Liver (tissue), 3 donors: ENCODE data around the gene SUGCT.

Experiments
- SP1 ChIP-seq: IDR thresholded peaks from 2 replicates; pipeline ENCODE4 v1.6.1; 2018; ENCODE audit warnings: antibody characterized with exemption, mild to moderate bottlenecking
- TAF1 ChIP-seq: conservative IDR thresholded peaks from 2 replicates; pipeline ENCODE4 v1.6.1; 2016; ENCODE audit warnings: antibody characterized with exemption, mild to moderate bottlenecking
- TF ChIP-seq, protein P1 (sequence below): fragments of 150-350 bp; IDR thresholded peaks from 2 replicates; pipeline ENCODE4 v1.5.1; 2017; ENCODE audit warnings: improper control_type of control experiment, low read depth, low read length; ENCODE audit not compliant: missing input control
- TF ChIP-seq, protein P2 (sequence below): IDR thresholded peaks from 2 replicates; pipeline ENCODE4 v1.6.1; 2016; ENCODE audit warnings: antibody characterized with exemption, mild to moderate bottlenecking
- TF ChIP-seq, protein P3 (sequence below): IDR thresholded peaks from 2 replicates; pipeline ENCODE4 v1.6.1; 2016; ENCODE audit warnings: antibody characterized with exemption
- donor health status: healthy.
- donor health status: healthy.

DNA sequence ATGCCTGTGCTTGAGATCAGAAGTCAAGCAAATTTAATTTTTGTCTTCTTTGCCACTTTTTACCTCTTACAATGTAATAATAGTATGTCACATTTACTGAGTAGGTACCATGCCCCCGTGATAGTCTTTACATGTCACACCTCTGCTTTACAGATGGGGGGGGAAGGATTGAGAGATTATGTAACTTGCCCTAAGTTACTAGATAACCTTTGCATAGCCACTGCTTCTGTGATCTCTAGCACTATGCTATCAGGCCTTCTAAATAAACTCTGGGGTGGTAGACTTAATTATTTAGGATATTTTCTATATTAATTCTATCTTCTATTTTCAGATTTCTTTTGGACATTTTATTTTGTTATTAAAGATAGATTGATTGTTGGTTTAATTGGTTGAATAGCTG is 514.4 kb downstream of the SUGCT start:
- TF ChIP-seq, protein P1, sequence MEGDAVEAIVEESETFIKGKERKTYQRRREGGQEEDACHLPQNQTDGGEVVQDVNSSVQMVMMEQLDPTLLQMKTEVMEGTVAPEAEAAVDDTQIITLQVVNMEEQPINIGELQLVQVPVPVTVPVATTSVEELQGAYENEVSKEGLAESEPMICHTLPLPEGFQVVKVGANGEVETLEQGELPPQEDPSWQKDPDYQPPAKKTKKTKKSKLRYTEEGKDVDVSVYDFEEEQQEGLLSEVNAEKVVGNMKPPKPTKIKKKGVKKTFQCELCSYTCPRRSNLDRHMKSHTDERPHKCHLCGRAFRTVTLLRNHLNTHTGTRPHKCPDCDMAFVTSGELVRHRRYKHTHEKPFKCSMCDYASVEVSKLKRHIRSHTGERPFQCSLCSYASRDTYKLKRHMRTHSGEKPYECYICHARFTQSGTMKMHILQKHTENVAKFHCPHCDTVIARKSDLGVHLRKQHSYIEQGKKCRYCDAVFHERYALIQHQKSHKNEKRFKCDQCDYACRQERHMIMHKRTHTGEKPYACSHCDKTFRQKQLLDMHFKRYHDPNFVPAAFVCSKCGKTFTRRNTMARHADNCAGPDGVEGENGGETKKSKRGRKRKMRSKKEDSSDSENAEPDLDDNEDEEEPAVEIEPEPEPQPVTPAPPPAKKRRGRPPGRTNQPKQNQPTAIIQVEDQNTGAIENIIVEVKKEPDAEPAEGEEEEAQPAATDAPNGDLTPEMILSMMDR = no peak
- TF ChIP-seq TAF1 = no peak
- TF ChIP-seq SP1 = no peak
- TF ChIP-seq, protein P2, sequence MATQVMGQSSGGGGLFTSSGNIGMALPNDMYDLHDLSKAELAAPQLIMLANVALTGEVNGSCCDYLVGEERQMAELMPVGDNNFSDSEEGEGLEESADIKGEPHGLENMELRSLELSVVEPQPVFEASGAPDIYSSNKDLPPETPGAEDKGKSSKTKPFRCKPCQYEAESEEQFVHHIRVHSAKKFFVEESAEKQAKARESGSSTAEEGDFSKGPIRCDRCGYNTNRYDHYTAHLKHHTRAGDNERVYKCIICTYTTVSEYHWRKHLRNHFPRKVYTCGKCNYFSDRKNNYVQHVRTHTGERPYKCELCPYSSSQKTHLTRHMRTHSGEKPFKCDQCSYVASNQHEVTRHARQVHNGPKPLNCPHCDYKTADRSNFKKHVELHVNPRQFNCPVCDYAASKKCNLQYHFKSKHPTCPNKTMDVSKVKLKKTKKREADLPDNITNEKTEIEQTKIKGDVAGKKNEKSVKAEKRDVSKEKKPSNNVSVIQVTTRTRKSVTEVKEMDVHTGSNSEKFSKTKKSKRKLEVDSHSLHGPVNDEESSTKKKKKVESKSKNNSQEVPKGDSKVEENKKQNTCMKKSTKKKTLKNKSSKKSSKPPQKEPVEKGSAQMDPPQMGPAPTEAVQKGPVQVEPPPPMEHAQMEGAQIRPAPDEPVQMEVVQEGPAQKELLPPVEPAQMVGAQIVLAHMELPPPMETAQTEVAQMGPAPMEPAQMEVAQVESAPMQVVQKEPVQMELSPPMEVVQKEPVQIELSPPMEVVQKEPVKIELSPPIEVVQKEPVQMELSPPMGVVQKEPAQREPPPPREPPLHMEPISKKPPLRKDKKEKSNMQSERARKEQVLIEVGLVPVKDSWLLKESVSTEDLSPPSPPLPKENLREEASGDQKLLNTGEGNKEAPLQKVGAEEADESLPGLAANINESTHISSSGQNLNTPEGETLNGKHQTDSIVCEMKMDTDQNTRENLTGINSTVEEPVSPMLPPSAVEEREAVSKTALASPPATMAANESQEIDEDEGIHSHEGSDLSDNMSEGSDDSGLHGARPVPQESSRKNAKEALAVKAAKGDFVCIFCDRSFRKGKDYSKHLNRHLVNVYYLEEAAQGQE = no peak
- TF ChIP-seq, protein P3, sequence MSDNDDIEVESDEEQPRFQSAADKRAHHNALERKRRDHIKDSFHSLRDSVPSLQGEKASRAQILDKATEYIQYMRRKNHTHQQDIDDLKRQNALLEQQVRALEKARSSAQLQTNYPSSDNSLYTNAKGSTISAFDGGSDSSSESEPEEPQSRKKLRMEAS = no peak
